Stimulated activated CD4-positive, alpha-beta T cell treated with anti-CD3 and anti-CD28 coated beads, TNF-alpha, amount 100 ng/mL, for 1 hour (primary cell): Measurements from ENCODE around the gene SNX19.
"Not testable (repeated sequence)": the region's sequence is repeated elsewhere in the genome, so short reads cannot be mapped to it uniquely, and the experiment has no call there.

Experiments used
- DNase-seq, 3 donors: peaks; one replicate each; pipeline ENCODE4 v3.0.0-alpha.2; 2020; ENCODE audit warnings: low read depth in 3 of 3, low spot score in 1 of 3

SNX19 gene

DNA sequence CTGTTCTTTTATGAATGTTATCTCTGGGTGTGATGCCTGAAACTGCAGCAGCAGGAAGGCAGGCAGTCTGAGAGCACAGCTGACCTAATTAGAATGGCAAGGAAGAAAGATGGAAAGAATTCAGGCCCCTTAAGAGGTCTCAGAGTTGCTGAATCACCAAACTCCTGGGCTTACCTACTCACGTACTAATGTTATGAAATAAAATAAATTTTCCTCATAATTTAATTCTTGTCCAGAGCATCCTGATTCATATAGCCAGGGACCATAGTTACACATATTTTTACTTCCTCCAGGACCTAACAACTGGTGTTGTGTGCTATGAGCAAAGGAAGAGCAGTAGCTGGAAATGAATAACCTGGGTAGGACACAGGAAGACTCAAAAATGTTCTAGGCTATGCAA is 41.9 kb downstream of the SNX19 start:
- DNase-seq = no peak

DNA sequence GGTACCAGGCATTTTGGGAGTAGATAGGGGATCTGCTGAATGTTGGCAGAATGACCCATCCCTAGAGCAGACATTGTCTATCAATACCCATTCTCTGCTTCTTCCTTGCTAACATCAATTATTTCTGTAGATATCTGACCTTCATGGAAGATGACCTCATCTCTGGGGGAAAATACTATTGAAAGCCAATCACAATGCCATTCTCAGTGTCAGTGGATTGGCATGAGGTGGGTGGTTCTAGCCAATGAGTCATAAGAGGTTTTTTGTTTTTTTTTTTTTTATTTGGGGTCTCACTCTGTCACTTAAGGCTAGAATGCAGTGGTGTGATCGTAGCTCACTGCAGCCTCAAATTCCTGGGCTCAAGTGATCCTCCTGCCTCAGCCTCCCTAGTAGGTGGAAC is 42.5 kb downstream of the SNX19 start:
- no peak for DNase-seq

DNA sequence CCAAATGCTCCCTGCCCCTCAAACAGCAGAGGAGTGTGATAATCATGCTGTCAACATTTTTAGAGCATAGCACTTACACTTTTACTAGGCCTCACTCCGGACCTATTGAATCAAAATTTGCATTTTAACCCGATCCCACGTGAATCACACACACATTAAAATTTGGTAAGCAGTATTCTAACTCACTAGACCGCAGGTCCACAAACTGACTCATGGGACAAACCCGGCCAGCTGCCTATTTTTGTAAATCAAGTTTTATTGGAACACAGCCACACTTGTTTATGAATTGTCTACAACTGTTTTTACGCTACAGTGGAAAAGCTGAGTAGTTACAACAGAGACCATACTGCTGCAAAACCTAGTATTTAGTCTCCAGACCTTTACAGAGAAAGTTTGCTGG is 43.3 kb downstream of the SNX19 start:
- no peak for DNase-seq

DNA sequence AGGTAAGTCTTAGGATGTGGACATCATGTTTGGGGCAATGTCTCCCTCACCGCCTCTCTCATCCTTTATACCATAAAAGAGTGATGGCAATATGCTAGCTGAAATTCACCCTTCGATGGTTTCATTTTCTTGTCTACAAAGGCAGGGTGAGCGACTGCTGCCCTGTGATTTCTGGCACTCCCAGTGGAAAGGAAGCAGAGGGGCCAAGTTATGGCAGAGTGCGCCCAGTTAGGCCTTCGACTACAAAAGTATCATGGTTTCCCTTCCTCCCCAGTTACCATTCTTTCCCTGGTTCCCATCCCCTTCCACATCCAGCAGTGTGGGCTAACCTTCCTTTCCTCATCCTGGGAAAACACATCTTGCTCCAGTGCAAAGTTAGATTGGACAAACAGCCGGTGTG is 43.8 kb downstream of the SNX19 start:
- no peak for DNase-seq

DNA sequence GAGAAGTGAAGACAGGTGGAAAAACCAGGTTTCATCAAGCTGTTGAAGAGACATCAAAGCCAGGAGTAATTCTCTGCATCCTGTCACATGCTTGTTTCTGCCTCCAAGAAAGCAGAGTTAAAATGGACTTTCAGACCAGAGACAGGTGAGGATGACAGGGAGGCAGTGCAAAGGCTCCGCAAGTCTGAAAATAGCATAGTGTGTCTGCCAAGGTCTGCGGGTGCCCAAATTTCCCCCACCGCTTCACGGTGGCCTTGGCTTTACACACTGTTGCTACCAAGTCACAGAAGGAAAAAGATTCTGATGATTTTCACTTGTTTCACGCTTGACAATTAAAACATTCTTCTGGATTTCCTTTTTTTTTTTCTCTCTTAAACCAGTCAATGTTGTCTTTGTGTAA is 44.2 kb downstream of the SNX19 start:
- no peak for DNase-seq

DNA sequence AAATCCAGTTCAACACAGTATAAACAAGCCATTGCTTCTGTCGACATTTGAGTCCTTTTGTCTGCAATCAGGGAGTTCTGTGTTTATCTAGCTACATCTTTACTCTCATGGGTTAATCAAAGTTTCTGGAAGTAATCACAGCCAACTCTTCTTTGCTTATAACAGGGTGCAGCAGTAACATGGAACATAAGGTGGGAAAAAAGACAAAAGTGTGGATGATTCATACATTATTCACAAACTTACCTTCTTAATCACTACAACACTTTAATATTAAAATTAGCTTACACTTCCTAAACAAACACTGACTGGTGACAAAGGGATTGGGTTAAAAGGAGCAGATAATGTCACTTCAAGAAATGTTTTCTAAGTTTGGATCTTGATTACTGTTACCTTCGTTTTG is 44.7 kb downstream of the SNX19 start:
- DNase-seq = no peak

DNA sequence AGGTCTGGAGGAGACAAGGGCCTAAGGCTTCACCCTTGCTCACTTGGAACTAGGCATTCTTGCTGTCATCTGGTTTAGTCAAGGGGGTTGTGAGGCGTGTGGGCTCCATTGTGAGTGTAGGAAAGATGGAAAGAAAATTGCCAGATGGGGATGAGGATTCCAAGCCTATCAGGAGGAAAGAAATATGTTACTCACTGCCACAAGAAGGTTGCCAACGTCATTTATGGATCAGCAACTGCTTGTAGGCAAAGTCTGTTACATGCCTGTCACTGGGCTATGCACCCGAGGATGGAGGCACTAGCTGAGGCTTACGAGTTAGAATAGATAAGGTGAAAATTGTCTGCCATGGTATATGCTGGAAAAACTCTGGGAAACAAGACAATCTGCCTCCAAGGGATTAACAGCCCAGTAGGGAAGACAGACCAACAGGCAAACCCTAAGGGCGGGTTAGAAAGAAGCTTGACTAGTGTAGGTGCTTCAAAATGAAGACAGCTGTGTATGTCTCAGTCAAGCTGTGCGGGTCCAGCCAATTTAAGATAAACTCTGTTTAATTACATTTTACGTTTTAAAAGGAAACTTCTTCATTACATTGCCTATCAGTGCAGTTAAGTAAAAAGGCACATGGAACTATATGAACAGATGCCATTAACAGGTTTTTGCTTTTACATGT is 47.4 kb downstream of the SNX19 start:
- no peak for DNase-seq

DNA sequence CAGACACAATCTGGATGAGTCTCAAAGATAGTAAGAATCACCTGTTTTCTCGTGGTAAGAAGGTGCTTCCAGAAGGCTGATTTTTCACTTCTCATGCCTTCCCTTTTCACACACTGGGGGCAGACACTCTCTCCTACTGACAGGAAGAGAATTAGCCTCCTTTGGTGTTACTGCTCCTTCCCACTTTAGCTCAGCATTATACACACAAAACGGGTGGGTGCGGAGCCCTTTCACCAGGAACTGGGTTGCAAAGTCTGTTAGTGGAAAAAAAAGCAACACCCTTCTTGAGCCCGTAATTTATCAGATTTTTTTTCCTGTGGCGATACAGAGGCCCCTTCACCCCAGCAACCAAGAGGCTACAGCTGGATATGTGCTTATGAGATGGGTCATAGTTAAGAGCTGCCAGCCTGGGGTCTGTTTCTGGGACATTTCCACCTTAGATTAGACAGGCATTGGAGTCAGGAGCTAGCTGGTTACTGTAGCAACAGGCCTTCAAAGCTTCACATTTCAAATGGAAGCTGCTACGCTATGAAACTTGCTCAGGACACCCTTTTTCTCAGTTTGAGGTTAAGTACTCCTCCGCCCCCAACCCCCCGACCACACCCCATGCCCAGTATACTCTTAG is 48.1 kb downstream of the SNX19 start:
- DNase-seq = no peak

DNA sequence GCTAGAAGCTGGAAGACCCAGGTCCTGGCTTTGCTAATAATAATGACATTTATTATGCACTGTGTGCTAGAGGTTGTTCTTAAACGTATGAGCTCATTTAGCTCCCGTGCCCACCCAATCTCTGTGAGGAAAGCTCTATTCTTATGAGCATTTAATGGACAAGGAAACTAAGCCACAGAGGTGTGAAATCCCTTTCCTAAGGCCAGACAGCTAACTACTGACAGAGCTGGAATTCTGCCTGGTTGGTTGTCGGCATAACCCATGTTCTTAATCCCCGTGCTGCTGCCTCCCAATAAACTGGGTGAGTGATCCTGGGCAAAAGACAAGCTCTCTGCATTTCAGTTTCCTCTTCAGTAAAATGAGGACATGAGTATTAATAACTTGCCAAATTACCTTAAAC is 49.4 kb downstream of the SNX19 start:
- DNase-seq = no peak

DNA sequence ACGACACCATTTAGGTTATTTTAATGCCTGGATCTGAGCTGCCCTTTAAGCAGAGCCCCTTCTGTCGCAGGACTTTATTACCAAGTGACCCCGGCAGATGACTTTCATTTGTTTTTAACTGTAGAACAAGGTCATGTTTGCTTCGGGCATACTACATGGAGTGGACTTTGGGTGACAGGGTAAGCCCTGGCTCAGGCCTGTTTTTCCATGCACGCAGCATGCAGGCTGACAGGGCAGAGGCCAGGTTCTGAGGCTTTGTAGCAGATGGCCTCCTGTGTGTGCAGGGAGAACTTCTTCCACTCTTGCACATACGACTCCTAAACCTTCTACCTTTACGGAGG is 50.5 kb downstream of the SNX19 start:
- no peak for DNase-seq

DNA sequence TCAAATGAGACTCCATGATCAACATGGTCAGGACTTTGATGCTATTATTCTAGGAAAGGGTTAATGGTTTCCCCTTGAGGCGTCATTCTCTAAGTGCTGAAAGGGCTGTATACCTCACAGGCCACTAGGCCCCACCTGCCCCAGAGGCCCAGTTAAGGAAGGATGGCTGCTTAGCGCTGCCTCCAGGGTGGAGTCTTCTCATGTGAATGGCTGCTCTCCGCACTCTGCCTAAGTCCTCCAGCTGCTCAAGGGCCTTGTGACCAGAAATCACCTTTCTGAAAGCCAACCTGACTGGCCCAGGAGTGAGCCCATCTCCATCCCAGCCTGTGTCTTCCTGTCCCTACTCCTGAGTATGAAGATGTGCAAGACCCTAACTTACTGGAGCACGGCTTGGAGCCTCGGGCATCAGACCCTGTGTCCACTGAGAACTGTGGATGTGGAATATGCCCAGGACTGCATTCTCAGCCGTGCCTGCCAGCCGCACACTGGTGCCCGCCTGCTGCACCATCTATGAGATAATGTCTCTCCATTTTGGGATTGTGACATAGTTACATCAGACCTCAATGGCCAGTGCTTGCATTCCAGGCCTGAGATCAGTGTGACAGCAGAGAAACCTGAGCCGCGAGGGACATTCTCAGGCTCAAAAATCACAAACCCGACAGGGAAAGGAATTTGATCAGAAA is 51.0 kb downstream of the SNX19 start:
- no peak for DNase-seq

DNA sequence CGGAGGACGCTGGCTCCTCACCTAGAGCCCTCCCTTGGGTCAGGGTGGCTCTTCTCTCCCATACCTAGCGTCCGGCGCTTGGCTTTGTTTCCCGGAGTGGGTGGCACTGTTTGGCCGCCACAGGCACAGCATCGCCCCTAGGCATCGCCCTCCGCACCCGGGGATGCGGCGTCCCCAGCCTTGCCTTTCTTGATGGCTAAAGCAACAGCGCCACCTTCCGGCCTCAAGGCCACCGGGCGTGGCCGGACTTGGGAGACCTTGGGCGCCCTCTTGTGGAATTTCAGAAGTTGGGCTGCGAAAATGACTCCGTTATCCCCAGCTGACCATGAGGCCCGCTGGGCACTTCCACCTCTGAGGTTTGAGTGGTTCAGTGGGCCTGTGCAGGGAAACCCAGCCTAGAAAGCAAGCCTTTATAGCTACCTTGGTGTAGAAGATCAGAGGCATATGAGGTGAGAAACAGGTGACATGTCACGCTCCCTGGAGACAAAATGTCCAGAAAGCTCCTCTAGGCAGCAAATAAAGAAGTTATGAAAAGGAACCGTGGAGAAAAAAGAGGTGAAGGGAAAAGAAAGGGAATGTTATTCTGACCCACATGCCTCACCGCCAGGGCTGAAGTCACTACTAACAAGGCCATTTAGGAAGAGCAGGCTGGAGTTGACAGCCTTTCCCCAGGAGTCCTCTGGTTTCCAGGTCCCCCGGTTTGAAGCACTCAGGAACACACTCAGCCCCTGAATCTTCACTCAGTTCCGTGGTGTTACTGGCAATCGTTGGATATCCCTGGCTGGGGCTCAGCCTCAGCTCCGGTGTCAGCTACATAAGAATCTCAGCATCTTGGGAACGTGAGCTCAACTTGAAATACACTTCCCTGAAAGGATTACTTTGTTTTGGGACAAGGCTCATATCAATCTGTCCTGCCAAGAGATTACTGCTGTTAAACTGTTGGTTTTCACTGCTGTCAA is 54.1 kb downstream of the SNX19 start:
- DNase-seq = peak; percentile 67 to 75 (median 67)

DNA sequence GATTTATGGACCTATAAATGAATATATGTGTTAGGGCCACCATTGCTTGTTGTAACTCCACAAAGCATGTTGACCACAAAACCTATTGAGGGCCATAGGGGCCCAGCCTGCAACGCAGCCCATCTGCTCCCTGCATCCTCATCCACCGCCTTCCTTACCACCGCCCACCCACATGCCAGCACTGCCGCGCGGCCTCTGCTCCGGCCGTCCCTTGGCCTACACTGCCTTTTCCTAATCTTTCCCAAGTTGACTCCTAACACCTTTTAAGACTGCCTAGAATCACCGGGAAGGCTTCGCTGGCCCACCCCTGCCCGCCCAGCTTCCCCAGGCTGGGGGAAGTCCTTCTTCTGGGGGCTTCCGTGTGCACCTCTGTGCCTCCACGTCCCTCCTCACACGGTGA is 55.0 kb downstream of the SNX19 start:
- no peak for DNase-seq

DNA sequence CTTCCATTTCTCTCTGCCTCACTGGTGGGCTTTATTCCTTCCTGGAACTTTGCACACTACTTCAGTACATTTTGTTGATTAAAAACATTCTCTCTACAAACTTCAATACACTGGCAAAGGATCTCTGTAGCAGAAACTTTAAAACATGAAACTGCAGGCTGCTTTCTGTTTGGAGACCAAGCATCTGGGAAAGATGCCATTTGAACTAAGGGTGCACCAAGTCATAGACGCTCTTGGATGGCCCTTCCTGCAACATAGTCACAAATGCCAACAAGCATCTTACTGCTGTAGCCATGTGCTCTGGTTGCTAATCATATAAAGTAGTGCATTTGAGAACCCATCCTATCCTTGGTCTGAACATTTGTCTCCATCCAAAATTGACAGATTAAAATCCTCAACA is 56.4 kb downstream of the SNX19 start:
- DNase-seq = no peak

DNA sequence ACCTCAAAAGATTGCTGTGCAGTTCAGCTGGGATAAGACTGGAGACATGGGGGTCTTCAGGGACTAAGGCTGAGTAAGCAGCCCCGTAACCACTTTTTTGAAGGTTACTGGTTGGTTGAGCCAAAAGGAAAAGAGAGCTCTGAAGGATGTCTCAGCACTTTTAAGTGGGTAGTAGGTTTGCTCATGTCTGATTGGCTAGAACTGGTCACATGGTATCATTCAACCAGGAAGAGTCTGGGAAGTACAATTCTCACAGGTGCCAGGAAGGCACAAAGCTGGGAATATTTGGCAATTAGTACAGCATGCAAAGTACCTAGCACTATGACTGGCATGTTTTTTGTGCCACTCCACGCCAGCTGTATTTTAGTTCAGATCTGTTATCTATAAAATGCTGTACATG is 58.1 kb downstream of the SNX19 start:
- no peak for DNase-seq

DNA sequence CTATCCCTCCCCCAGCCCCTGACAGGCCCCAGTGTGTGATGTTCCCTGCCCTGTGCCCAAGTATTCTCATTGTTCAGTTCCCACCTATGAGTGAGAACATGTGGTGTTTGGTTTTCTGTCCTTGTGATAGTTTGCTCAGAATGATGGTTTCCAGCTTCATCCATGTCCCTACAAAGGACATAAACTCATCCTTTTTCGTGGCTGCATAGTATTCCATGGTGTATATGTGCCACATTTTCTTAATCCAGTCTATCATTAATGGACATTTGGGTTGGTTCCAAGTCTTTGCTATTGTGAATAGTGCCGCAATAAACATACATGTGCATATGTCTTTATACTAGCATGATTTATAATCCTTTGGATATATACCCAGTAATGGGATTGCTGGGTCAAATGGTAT is 60.6 kb downstream of the SNX19 start:
- DNase-seq = not testable (repeated sequence)

DNA sequence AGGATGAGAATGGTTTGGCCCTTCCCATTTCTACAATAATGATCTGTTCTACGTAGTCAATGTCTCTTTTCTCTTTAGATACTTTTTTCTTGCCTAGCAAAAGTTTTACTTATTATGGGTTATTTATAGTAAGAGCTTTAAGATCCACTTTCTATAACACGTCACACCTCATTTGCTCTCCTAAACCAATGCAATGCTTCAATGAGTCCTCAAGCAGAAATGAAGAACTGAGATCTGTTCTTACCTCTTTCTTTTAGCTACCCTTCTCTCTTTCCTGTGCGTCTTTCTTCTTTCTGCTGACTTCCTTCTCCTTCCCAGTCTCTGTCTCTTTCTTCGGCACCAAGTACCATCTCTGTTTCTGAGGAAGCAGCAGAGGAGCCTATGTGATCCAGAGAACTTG is 61.8 kb downstream of the SNX19 start:
- DNase-seq = no peak

DNA sequence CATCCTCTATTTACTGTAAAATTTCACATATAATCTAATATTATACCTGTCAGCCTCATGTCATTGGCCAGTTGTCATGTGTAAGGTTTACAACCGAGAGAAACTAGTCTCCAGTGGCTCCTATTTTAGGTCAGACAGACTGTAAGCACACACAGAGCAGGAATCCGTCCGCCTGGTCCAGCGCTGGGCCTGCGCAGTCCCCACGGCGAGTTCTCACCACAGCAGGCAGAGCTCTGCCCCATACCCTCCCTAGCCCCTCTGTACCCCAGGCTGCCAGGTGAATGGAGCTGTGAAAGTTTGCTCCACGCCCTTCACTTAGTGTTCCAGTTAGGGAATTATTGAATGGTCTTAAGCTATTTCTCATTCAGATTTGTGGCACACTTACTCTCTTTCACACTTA is 63.7 kb downstream of the SNX19 start:
- no peak for DNase-seq

DNA sequence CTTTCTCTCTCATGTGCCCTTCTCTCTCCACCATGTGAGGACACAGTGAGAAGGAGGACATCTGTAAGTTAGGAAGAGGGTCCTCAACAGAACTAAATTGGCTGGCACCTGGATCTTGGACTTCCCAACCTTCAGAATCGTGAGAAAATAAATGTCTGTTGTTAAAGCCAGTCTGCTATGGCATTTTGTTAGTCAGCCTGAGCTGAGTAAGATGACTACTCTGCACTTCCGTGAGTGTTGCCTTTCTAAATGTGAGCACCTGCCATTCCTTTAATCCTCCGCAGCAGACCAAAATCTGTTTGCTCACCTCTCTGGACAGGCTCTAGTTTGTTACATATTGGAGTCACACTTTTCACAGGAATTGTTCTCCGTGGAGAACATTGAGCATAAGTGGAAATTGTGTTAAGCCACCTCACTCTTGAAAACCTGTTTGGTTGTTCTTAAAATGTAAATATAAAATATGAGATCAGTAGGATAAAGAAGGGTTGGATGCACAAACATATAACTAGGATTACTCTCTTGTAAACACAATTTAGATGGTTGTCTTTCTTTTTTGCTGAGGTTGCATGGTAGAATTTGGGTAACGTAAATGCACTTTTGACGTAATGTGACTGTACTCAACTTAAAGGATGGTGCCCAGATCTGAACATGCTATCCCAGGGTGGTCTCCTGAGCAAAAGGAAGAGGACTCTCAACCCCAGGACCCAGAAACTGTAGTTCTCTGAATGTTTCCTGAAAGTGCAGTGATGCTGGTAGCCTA is 65.9 kb downstream of the SNX19 start:
- no peak for DNase-seq

DNA sequence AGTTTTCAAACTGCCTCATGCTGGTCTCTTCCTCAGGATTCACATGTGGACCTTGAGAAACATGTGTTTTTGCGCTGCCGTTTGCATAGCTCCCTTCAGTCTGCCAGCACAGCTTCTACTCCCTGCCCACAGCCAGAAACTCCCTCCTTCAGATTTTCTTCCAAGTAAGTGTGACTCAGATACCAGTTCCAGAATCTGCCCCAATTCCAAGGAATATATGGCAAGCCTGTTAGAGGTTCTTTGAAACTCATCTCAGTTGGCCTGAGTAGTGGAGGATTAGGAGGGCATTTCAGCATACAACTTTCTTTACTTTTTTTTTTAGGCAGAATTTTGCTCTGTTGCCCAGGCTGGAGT is 67.1 kb downstream of the SNX19 start:
- DNase-seq = no peak
